H1 (cell line): ENCODE data around the gene LHPP. TPM values are rescaled to one million over a fixed set of nuclear protein-coding genes. Genes with fewer than 3 reads are reported as not detected.
A peak's percentile ranks its signal among the peaks of the same experiment; 100 is the strongest.

Experiments used
- CTCF ChIA-PET: fragments of 300-600 bp; sonication (Branson Sonifier 250); formaldehyde crosslinking; loops from one replicate; lab custom pipeline; 2021; ENCODE audit not compliant: partially characterized antibody; lab: Charles Lee
- POLR2A ChIA-PET: fragments of 300-600 bp; sonication (Branson Sonifier 250); formaldehyde crosslinking; loops from one replicate; lab custom pipeline; 2021; ENCODE audit warnings: inconsistent platforms; ENCODE audit not compliant: partially characterized antibody; lab: Charles Lee
- DNase-seq, 2 experiments: peaks; one replicate each; pipeline versions ENCODE4 v3.0.0 to v3.0.0-alpha.2; 2010 to 2022; ENCODE audit warnings: low spot score in 2 of 2, low read depth in 1 of 2, mixed read lengths in 1 of 2
- FAIRE-seq: peaks from 2 replicates; lab custom pipeline; 2011; peaks lifted over from hg19 to GRCh38; lab: Jason Lieb, UNC
- H2AFZ ChIP-seq: 2 replicates; pipeline ENCODE4 v1.8.1; 2012; ENCODE audit warnings: low read length, inconsistent platforms
- H2AK5ac ChIP-seq: 2 replicates; pipeline ENCODE4 v1.6.1; 2013; ENCODE audit warnings: low read depth, low read length
- H2BK120ac ChIP-seq: replicated peaks from 2 replicates; pipeline ENCODE3; 2013; ENCODE audit warnings: low read depth, low read length, inconsistent platforms
- H2BK12ac ChIP-seq: 2 replicates; pipeline ENCODE4 v1.6.1; 2013; ENCODE audit warnings: low read depth, low read length
- H2BK15ac ChIP-seq: 2 replicates; pipeline ENCODE4 v1.6.1; 2013; ENCODE audit warnings: low read length
- H2BK20ac ChIP-seq: 2 replicates; pipeline ENCODE4 v1.6.1; 2013; ENCODE audit warnings: low read length
- H2BK5ac ChIP-seq: 2 replicates; pipeline ENCODE4 v1.6.1; 2013; ENCODE audit warnings: low read depth, low read length
- H3K14ac ChIP-seq: 2 replicates; pipeline ENCODE4 v1.6.1; 2013; ENCODE audit warnings: inconsistent platforms; ENCODE audit not compliant: insufficient read length
- H3K18ac ChIP-seq: 2 replicates; pipeline ENCODE4 v1.6.1; 2013; ENCODE audit warnings: low read length; ENCODE audit errors: extremely low read depth
- H3K23ac ChIP-seq: 2 replicates; pipeline ENCODE4 v1.6.1; 2013; ENCODE audit warnings: inconsistent platforms; ENCODE audit not compliant: insufficient read length
- H3K23me2 ChIP-seq: 2 replicates; pipeline ENCODE4 v1.6.1; 2013; ENCODE audit warnings: low read depth, low read length
- H3K27ac ChIP-seq: 2 replicates; pipeline ENCODE4 v1.6.1; 2011; ENCODE audit warnings: low read depth, low read length, inconsistent platforms
- H3K27me3 ChIP-seq, 4 experiments: replicated peaks in 1 of 4; 1 replicate in 1 of 4; 2 replicates in 3 of 4; pipeline versions ENCODE4 v1.6.1 to v1.8.1; 2011 to 2013; ENCODE audit warnings: low read length in 3 of 4, mild to moderate bottlenecking in 3 of 4, inconsistent platforms in 2 of 4, mixed read lengths in 2 of 4, moderate library complexity in 1 of 4; ENCODE audit not compliant: control insufficient read depth in 3 of 4, insufficient read depth in 3 of 4; ENCODE audit errors: extremely low read depth in 1 of 4
- H3K36me3 ChIP-seq, 4 experiments: 2 replicates each; pipeline versions ENCODE4 v1.6.1 to v1.8.1; 2011 to 2013; ENCODE audit warnings: mild to moderate bottlenecking in 4 of 4, low read length in 3 of 4, moderate library complexity in 2 of 4, control low read depth in 1 of 4, inconsistent platforms in 1 of 4; ENCODE audit not compliant: insufficient read depth in 4 of 4, control insufficient read depth in 2 of 4
- H3K4ac ChIP-seq: replicated peaks from 2 replicates; pipeline ENCODE3; 2013; ENCODE audit warnings: low read length, low read depth, mixed read lengths, inconsistent platforms; ENCODE audit not compliant: insufficient read length
- H3K4me1 ChIP-seq, 4 experiments: replicated peaks in 1 of 4; 1 replicate in 1 of 4; 2 replicates in 3 of 4; pipeline versions ENCODE4 v1.6.1 to v1.8.1; 2011 to 2013; ENCODE audit warnings: low read length in 3 of 4, inconsistent platforms in 2 of 4, mixed read lengths in 1 of 4; ENCODE audit not compliant: insufficient read depth in 4 of 4, control insufficient read depth in 3 of 4
- H3K4me2 ChIP-seq, 2 experiments: 2 replicates each; pipeline versions ENCODE4 v1.6.1 to v1.8.1; 2011 to 2013; ENCODE audit warnings: low read depth in 2 of 2, low read length in 2 of 2, control low read depth in 1 of 2, inconsistent platforms in 1 of 2, mild to moderate bottlenecking in 1 of 2; ENCODE audit not compliant: insufficient read depth in 1 of 2
- H3K4me3 ChIP-seq, 4 experiments: fragments of 200-600, 300-600 bp in 1 of 4; sonication (generic), shearing (Covaris generic), sonication (Bioruptor Twin) in 1 of 4; 2 replicates each; pipeline versions ENCODE4 v1.5.1 to v1.8.1; 2011 to 2016; ENCODE audit warnings: low read length in 4 of 4, low read depth in 3 of 4, control low read depth in 2 of 4, inconsistent platforms in 2 of 4, mild to moderate bottlenecking in 2 of 4, mixed read lengths in 1 of 4, moderate library complexity in 1 of 4; ENCODE audit not compliant: insufficient read depth in 2 of 4; ENCODE audit errors: extremely low read depth in 1 of 4
- H3K56ac ChIP-seq: replicated peaks from 2 replicates; pipeline ENCODE3; 2013; ENCODE audit warnings: low read depth, mild to moderate bottlenecking, mixed read lengths, low read length, inconsistent platforms; ENCODE audit not compliant: insufficient read length
- H3K79me1 ChIP-seq: 2 replicates; pipeline ENCODE4 v1.6.1; 2013; ENCODE audit warnings: low read depth, low read length, control low read depth
- H3K79me2 ChIP-seq, 2 experiments: 2 replicates each; pipeline versions ENCODE4 v1.6.1 to v1.8.1; 2012 to 2013; ENCODE audit warnings: low read length in 2 of 2, mild to moderate bottlenecking in 2 of 2, inconsistent platforms in 1 of 2; ENCODE audit not compliant: insufficient read depth in 2 of 2, control insufficient read depth in 1 of 2
- H3K9ac ChIP-seq, 4 experiments: replicated peaks in 1 of 4; 1 replicate in 1 of 4; 2 replicates in 3 of 4; pipeline versions ENCODE4 v1.6.1 to v1.8.1; 2011 to 2013; ENCODE audit warnings: low read depth in 3 of 4, low read length in 3 of 4, control low read depth in 2 of 4, mild to moderate bottlenecking in 2 of 4, moderate library complexity in 2 of 4, inconsistent platforms in 1 of 4; ENCODE audit errors: extremely low read depth in 1 of 4
- H3K9me3 ChIP-seq, 2 experiments: 2 replicates each; pipeline versions ENCODE4 v1.6.1 to v1.8.1; 2012 to 2013; ENCODE audit warnings: mild to moderate bottlenecking in 2 of 2, moderate library complexity in 2 of 2, control low read depth in 1 of 2, inconsistent platforms in 1 of 2, low read depth in 1 of 2, low read length in 1 of 2, mixed read lengths in 1 of 2; ENCODE audit not compliant: insufficient read depth in 2 of 2
- H4K20me1 ChIP-seq, 2 experiments: replicated peaks in 1 of 2; 2 replicates each; pipeline versions ENCODE3 to v1.8.1; 2011 to 2013; ENCODE audit warnings: inconsistent platforms in 2 of 2, low read length in 2 of 2, mild to moderate bottlenecking in 1 of 2; ENCODE audit not compliant: insufficient read depth in 2 of 2, control insufficient read depth in 1 of 2
- H4K5ac ChIP-seq: 2 replicates; pipeline ENCODE4 v1.6.1; 2013; ENCODE audit warnings: low read length, low read depth, mixed read lengths, inconsistent platforms; ENCODE audit not compliant: insufficient read length
- H4K8ac ChIP-seq: 2 replicates; pipeline ENCODE4 v1.8.0; 2013; ENCODE audit warnings: mild to moderate bottlenecking, moderate library complexity, low read length, inconsistent platforms; ENCODE audit not compliant: insufficient read depth; ENCODE audit errors: extremely low read depth
- H4K91ac ChIP-seq: replicated peaks from 2 replicates; pipeline ENCODE3; 2013; ENCODE audit warnings: low read length, mixed read lengths, inconsistent platforms; ENCODE audit not compliant: insufficient read length
- JUN ChIP-seq: IDR thresholded peaks from 2 replicates; pipeline ENCODE4 v1.6.1; 2011; ENCODE audit warnings: low read depth, mild to moderate bottlenecking, improper control_type of control experiment, low read length
- JUND ChIP-seq: IDR thresholded peaks from 2 replicates; pipeline ENCODE4 v1.6.1; 2011; ENCODE audit warnings: mild to moderate bottlenecking, improper control_type of control experiment, low read length
- KDM4A ChIP-seq: IDR thresholded peaks from one replicate; pipeline ENCODE4 v1.7.1; 2012; ENCODE audit warnings: low read depth, mild to moderate bottlenecking, moderate library complexity, low read length, inconsistent platforms; ENCODE audit not compliant: severe bottlenecking
- RAD21 ChIP-seq, 2 experiments: IDR thresholded peaks in 1 of 2; conservative IDR thresholded peaks in 1 of 2; 2 replicates each; pipeline ENCODE4 v1.6.1; 2011; ENCODE audit warnings: low read depth in 2 of 2, low read length in 2 of 2, improper control_type of control experiment in 1 of 2, inconsistent platforms in 1 of 2, mild to moderate bottlenecking in 1 of 2, moderate library complexity in 1 of 2
- SIN3A ChIP-seq, 2 experiments: IDR thresholded peaks in 1 of 2; conservative IDR thresholded peaks in 1 of 2; 2 replicates each; pipeline ENCODE4 v1.6.1; 2011 to 2012; ENCODE audit warnings: low read length in 2 of 2, improper control_type of control experiment in 1 of 2, low read depth in 1 of 2, mild to moderate bottlenecking in 1 of 2
- SP2 ChIP-seq: IDR thresholded peaks from 2 replicates; pipeline ENCODE4 v1.6.1; 2012; ENCODE audit warnings: mild to moderate bottlenecking, low read length, inconsistent platforms
- WGBS, 2 experiments: shearing (Covaris generic) in 1 of 2; methylation state at CpG; one replicate each; pipeline versions ENCODE4 v1.1.6 to v1.1.7; 2013 to 2015; ENCODE audit warnings: low lambda C conversion rate in 2 of 2, mixed read lengths in 2 of 2, inconsistent platforms in 1 of 2, low coverage in 1 of 2, missing lambda C conversion rate in 1 of 2; ENCODE audit not compliant: insufficient replicate concordance in 2 of 2, insufficient coverage in 1 of 2, insufficient read length in 1 of 2; ENCODE audit errors: extremely low coverage in 1 of 2, missing lambda C conversion rate in 1 of 2; 5-methylcytosine and 5-hydroxymethylcytosine counted together
- polyA plus RNA-seq, 7 experiments: library from polyadenylated mRNA; depleted of rRNA in 3 of 7; stranded (reverse) in 5 of 7; unstranded in 2 of 7; fragments of >200 nt in 5 of 7; fragments of 200-250 nt in 2 of 7; gene quantifications; 1 replicate in 5 of 7; 2 replicates in 1 of 7; 4 replicates in 1 of 7; pipeline versions ENCODE4 v1.2.1 to v1.2.3, GENCODE V29; 2011 to 2013; ENCODE audit warnings: missing spikeins in 2 of 7, mixed read lengths in 2 of 7
- total RNA-seq: library from RNA; stranded (reverse); fragmentation: NEBNext Ultra II Directional; extraction: Animal tissue kit (Norgen Biotek cat#: 25700); gene quantifications from 2 replicates; pipeline ENCODE4 v1.2.1, GENCODE V29; 2021

The LHPP gene
- total and polyA plus RNA-seq, 2 of the 8 experiments (the other 6 are each of a cell fraction or from before 2014, with no cell fraction given), result 26.0 to 45.0 TPM

GRCh38 chr10:124605001-124605370 lies 143.4 kb downstream of the LHPP start:
- H2BK120ac ChIP-seq, result no peak overlapping the region
- H3K4ac ChIP-seq, result no peak overlapping the region
- CTCF ChIA-PET, result interaction anchor here (0.6 to 2.4 kb wide), 5 partner anchors 45 to 135 kb away, joined by 3 to 15 read pairs (median 4); no protein-coding TSS in a partner anchor
- no peak overlapping the region for H4K91ac ChIP-seq
- no peak overlapping the region for H3K18ac ChIP-seq
- POLR2A ChIA-PET, result interaction anchor here (1.7 kb wide), 1 partner anchor 24 kb away, joined by 3 read pairs; no protein-coding TSS in a partner anchor
- H3K27me3 ChIP-seq, result no peaks in the 10 kb centered on the region; a peak in 1 of 7 replicates
- WGBS, 2 experiments, result 80% methylated on average over 8 of the region's 8 CpGs; no CpG with 5 or more reads in 1 of the 2 experiments
- H3K9ac ChIP-seq, result no peak overlapping the region
- DNase-seq, result no peak
- TF ChIP-seq KDM4A, result no peak
- TF ChIP-seq JUND, result no peak
- TF ChIP-seq JUN, result no peak
- TF ChIP-seq SP2, result no peak
- TF ChIP-seq RAD21 (IDR thresholded peaks at IDR 0.05 in 1 of 2, conservative IDR thresholded peaks at IDR 0.05 in 1 of 2; ENCODE audit: low read depth in 2 of 2, low read length in 2 of 2), result no peak
- no peak for TF ChIP-seq SIN3A (conservative IDR thresholded peaks at IDR 0.05 in 1 of 2, IDR thresholded peaks at IDR 0.05 in 1 of 2; ENCODE audit: low read depth in 1 of 2, low read length in 2 of 2)
- no peak overlapping the region for H2BK20ac ChIP-seq
- H4K20me1 ChIP-seq, result peaks cover 0 to 1% of the 10 kb centered on the region in 2 experiments
- H4K8ac ChIP-seq, result peak overlapping the region; percentile 51
- H3K23ac ChIP-seq, result no peak overlapping the region
- no peaks in the 10 kb centered on the region for H3K79me1 ChIP-seq
- no peaks in the 10 kb centered on the region for H3K4me1 ChIP-seq
- no peak overlapping the region for H3K4me3 ChIP-seq
- H3K79me2 ChIP-seq, result no peaks in the 10 kb centered on the region
- no peak overlapping the region for H3K27ac ChIP-seq
- H3K4me2 ChIP-seq, result no peak overlapping the region
- no peak overlapping the region for H2BK5ac ChIP-seq
- H3K23me2 ChIP-seq, result no peaks in the 10 kb centered on the region
- H2BK15ac ChIP-seq, result no peak overlapping the region
- no peaks in the 10 kb centered on the region for H3K9me3 ChIP-seq
- no peak overlapping the region for H2AK5ac ChIP-seq
- no peak overlapping the region for H2AFZ ChIP-seq
- no peak overlapping the region for H3K56ac ChIP-seq
- no peak overlapping the region for H4K5ac ChIP-seq
- H2BK12ac ChIP-seq, result no peak overlapping the region
- no peak for FAIRE-seq
- no peak overlapping the region for H3K14ac ChIP-seq
- H3K36me3 ChIP-seq, result no peaks in the 10 kb centered on the region; a peak in 1 of 8 replicates
